ENCODE results near the gene BCLAF3. TPM values are rescaled to one million over a fixed set of nuclear protein-coding genes. Genes with fewer than 3 reads are reported as not detected.

Gene BCLAF3
- total RNA-seq, 8 experiments from 2014 or later: 4.1 to 30.5 (median 9.4) TPM

GRCh38 chrX:19960913-19961312 is 29.9 kb downstream of the BCLAF3 start:
- peak in 1 of 8 experiments; percentile 62 for ATAC-seq (replicated peaks in 6 of 8)
- H3K27ac ChIP-seq: no peak overlapping the region
- no peaks in the 10 kb centered on the region for H3K4me1 ChIP-seq (replicated peaks in 1 of 2)
- H3K4me3 ChIP-seq: no peak overlapping the region
- WGBS, 10 experiments: 100% methylated on average over 1 of the region's 1 CpG; no CpG with 5 or more reads in 9 of the 10 experiments
- in situ Hi-C loops (cut with MboI; ENCODE audit: low pct_unique_long_range_greater_than_20kb in 2 of 9, low sequenced_read_pairs in 9 of 9, unreplicated experiment in 9 of 9): no loop called here

DNA sequence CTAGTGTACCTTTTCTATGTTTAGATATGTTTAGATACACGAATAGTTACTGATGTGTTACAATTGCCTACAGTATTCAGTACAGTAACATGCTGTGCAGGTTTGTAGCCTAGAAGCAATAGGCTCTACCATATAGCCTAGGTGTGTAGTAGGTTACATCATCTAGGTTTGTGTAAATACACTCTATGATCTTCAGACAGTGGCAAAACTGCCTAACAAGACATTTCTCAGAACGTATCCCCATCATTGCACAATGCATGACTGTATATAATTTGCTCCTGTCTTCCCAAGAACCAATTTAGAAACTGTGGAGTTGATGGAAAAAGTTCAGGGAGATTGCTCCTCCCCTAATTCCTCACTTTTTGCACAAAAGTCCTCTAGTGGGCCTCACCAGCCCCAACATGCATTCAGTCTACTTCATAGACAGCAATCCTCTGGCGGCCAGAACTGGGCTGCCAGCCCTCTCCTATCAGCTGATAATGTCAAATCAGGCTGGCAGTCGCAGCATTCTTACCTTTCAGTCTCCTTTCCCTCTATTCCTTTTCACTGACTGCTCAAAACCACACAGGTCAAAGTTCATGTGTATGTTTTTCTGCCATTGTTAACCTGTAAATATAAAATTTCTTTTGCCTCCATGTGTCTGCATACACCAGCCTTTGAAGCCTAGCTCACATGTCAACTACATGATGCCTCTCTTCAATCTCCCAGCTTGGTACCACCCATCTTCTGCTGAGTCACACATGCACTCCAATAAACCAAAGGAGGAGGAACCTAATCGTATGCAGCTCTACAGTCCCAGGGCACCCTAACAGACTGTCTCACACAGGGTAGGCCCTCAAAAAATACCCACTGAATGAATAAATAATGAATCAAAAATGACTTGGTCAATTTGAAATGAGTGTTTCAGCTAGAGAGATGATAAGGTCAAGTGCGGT is 32.0 kb downstream of the BCLAF3 start:
- peak in 3 of 8 experiments; percentile 32 to 85 (median 74) for ATAC-seq (replicated peaks in 6 of 8)
- 60 to 100% (median 100%) methylated on average over 1 to 4 of the region's 6 CpGs; no CpG with 5 or more reads in 4 of the 10 experiments for WGBS, 10 experiments
- no peak overlapping the region for H3K27ac ChIP-seq
- no peaks in the 10 kb centered on the region for H3K4me1 ChIP-seq (replicated peaks in 1 of 2)
- in situ Hi-C loops (cut with MboI; ENCODE audit: low pct_unique_long_range_greater_than_20kb in 2 of 9, low sequenced_read_pairs in 9 of 9, unreplicated experiment in 9 of 9): no loop called here
- no peak overlapping the region for H3K4me3 ChIP-seq

DNA sequence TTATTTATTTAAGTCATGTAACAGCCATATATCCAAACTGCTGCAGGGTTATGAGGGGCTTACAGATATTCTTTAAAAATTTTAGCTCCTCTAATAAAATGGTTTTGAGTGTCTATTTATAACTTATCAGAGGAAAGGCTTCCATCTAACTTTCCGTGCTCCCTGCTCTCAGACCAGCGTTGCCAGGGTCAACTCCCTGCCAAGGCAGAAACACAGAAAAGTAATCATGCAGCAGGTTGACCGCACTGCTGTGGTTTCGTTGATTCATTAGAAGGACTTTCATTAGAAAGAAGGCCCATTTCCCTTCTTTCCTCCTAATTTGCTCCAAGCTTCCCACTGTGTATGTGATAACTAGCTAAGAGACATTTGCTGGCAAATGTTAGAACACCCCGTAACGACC is 33.9 kb downstream of the BCLAF3 start:
- 50 to 100% (median 80%) methylated on average over 1 to 4 of the region's 6 CpGs; no CpG with 5 or more reads in 5 of the 10 experiments for WGBS, 10 experiments
- in situ Hi-C loops (cut with MboI; ENCODE audit: low pct_unique_long_range_greater_than_20kb in 2 of 9, low sequenced_read_pairs in 9 of 9, unreplicated experiment in 9 of 9): no loop called here
- peak in 1 of 8 experiments; percentile 43 for ATAC-seq (replicated peaks in 6 of 8)
- no peak overlapping the region for H3K27ac ChIP-seq
- H3K4me3 ChIP-seq: no peak overlapping the region
- H3K4me1 ChIP-seq (replicated peaks in 1 of 2): no peaks in the 10 kb centered on the region

- no peak overlapping the region for H3K27ac ChIP-seq
- in situ Hi-C loops (cut with MboI; ENCODE audit: low pct_unique_long_range_greater_than_20kb in 2 of 9, low sequenced_read_pairs in 9 of 9, unreplicated experiment in 9 of 9): no loop called here
- H3K4me1 ChIP-seq (replicated peaks in 1 of 2): no peaks in the 10 kb centered on the region
- H3K4me3 ChIP-seq: no peak overlapping the region
- ATAC-seq (replicated peaks in 6 of 8): no peak
These were observed 34.6 kb downstream of the BCLAF3 start for GRCh38 chrX:19956306-19956705.

DNA sequence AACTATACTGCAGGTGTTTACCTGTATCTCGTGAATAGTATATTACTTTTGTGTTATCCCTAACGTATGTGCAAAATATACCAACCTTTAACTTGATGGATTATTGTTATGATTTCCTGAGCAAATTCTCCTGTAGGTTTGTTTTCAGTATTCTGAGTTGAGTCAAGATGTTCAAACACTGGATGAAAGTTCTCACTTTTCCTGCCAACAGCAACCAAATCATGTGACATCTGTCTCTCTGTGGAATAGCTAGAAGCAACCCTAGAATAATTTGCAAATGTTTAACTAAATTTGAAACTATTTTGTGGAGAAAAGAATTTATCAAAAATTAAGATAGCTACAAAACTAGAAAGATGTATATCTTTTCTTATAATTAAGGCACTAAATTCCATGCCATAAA is 35.6 kb downstream of the BCLAF3 start:
- H3K4me1 ChIP-seq (replicated peaks in 1 of 2): no peaks in the 10 kb centered on the region
- in situ Hi-C loops (cut with MboI; ENCODE audit: low pct_unique_long_range_greater_than_20kb in 2 of 9, low sequenced_read_pairs in 9 of 9, unreplicated experiment in 9 of 9): no loop called here
- no peak overlapping the region for H3K4me3 ChIP-seq
- no peak for ATAC-seq (replicated peaks in 6 of 8)
- H3K27ac ChIP-seq: no peak overlapping the region
- WGBS, 10 experiments: 14 to 100% (median 90%) methylated on average over 1 to 2 of the region's 2 CpGs; no CpG with 5 or more reads in 5 of the 10 experiments

- ATAC-seq (replicated peaks in 6 of 8): no peak
- in situ Hi-C loops (cut with MboI; ENCODE audit: low pct_unique_long_range_greater_than_20kb in 2 of 9, low sequenced_read_pairs in 9 of 9, unreplicated experiment in 9 of 9): no loop called here
- H3K27ac ChIP-seq: no peak overlapping the region
- no peak overlapping the region for H3K4me3 ChIP-seq
- 17 to 100% (median 80%) methylated on average over 1 to 2 of the region's 2 CpGs; no CpG with 5 or more reads in 3 of the 10 experiments for WGBS, 10 experiments
- H3K4me1 ChIP-seq (replicated peaks in 1 of 2): no peaks in the 10 kb centered on the region
These were observed 36.3 kb downstream of the BCLAF3 start for GRCh38 chrX:19954335-19955096.

DNA sequence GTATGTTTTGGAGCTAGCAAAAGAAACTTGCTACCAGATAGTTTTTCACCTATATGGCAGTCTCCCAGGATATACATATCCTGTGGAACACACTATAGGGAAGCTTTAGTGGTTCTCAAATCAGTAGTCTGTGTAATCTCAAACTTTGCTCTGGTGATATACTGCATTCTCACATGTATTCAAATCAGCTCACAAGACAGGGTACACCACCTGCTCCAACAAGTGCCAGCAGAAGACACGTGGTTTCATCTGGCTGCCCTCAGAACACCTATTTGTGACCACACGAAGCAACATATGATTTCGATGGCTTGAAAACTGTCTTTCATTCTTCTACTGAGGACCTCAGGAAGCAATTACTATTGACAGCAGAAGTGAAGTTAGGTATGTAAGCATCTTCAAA is 37.7 kb downstream of the BCLAF3 start:
- WGBS, 10 experiments: 62 to 100% (median 83%) methylated on average over 1 to 3 of the region's 3 CpGs; no CpG with 5 or more reads in 7 of the 10 experiments
- Histone ChIP-seq H3K4me3 (no peak overlapping the region), H3K4me1 (replicated peaks in 1 of 2) (no peaks in the 10 kb centered on the region), H3K27ac (no peak overlapping the region)
- ATAC-seq (replicated peaks in 6 of 8): no peak
- in situ Hi-C loops (cut with MboI; ENCODE audit: low pct_unique_long_range_greater_than_20kb in 2 of 9, low sequenced_read_pairs in 9 of 9, unreplicated experiment in 9 of 9): no loop called here

DNA sequence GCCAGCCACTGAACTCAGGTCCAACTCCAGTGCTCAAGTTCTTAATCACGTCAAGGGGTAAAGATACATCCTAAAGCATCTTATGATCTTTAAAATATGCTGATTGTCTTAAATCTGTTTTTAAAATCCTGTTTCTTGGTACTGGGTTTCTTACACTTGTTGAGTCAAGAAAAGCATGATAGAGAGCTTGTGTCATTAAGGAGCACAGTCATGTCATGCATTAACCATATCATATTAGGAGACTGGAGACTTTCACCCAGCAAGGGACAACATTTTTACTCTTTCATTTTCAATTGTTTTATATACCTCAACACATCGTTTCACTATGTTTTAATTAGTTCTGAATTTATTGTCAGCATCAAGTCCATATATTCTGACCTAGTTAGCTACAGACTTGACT is 41.5 kb downstream of the BCLAF3 start:
- no peaks in the 10 kb centered on the region for H3K4me1 ChIP-seq (replicated peaks in 1 of 2)
- in situ Hi-C loops (cut with MboI; ENCODE audit: low pct_unique_long_range_greater_than_20kb in 2 of 9, low sequenced_read_pairs in 9 of 9, unreplicated experiment in 9 of 9): no loop called here
- no peak for ATAC-seq (replicated peaks in 6 of 8)
- H3K4me3 ChIP-seq: no peak overlapping the region
- H3K27ac ChIP-seq: no peak overlapping the region
- 40 to 100% (median 95%) methylated on average over 1 to 2 of the region's 2 CpGs; no CpG with 5 or more reads in 4 of the 10 experiments for WGBS, 10 experiments

DNA sequence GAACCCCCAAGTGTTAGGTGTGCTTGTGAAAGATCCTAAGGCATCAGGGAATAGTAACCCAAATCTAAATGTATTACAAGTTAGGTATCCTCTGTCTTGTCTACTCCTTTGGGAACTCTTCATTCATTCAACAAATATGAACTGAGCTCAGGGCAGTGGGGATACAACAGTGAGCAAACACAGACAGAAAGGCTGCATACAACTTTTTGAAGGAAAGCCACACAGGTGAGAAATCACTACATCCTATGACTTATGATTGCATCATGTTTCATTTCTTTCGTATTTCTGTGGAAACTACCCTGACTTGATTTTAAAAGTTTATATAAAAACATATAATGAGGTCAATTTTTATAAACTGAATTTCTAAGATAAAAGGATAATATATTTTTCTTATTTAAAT is 43.2 kb downstream of the BCLAF3 start:
- ATAC-seq (replicated peaks in 6 of 8): no peak
- in situ Hi-C loops (cut with MboI; ENCODE audit: low pct_unique_long_range_greater_than_20kb in 2 of 9, low sequenced_read_pairs in 9 of 9, unreplicated experiment in 9 of 9): no loop called here
- Histone ChIP-seq H3K27ac (no peak overlapping the region), H3K4me3 (no peak overlapping the region), H3K4me1 (replicated peaks in 1 of 2) (no peaks in the 10 kb centered on the region)
- 50 to 100% (median 90%) methylated on average over 1 of the region's 1 CpG; no CpG with 5 or more reads in 6 of the 10 experiments for WGBS, 10 experiments

Other genes starting within 250 kb of the BCLAF3 start
- gene SH3KBP1, start 103.5 kb downstream of the BCLAF3 start, total RNA-seq: 10 to 100 TPM; 10.1 to 31.7 (median 17.0) TPM
- 10 to 100 TPM in 1 of 8 experiments, 1 to 10 TPM in 7; 1.8 to 22.8 (median 8.2) TPM for gene MAP7D2, start 125.8 kb upstream of the BCLAF3 start, total RNA-seq
- gene EIF1AX, start 150.8 kb upstream of the BCLAF3 start, total RNA-seq: 10 to 100 TPM; 40.9 to 71.3 (median 60.2) TPM

Measured in motor neuron (in vitro differentiated cells).